Activated CD4-positive, alpha-beta T cell treated with anti-CD3 and anti-CD28 coated beads, Interleukin-2, amount 50 U/mL, for 1 hour (primary cell): ENCODE data around the gene TMEM74B.
"Not testable (repeated sequence)": the region's sequence is repeated elsewhere in the genome, so short reads cannot be mapped to it uniquely, and the experiment has no call there.

ENCODE experiments used
- DNase-seq: peaks from one replicate; pipeline ENCODE4 v3.0.0-alpha.2; 2020

Gene TMEM74B

GRCh38 chr20:1177680-1178079 is 7.1 kb downstream of the TMEM74B start:
- no peak for DNase-seq

GRCh38 chr20:1174787-1175186 is 10.0 kb downstream of the TMEM74B start:
- no peak for DNase-seq

GRCh38 chr20:1173698-1174097 is 11.1 kb downstream of the TMEM74B start:
- no peak for DNase-seq

- no peak for DNase-seq
Observed at GRCh38 chr20:1171461-1172093, 13.2 kb downstream of the TMEM74B start.

GRCh38 chr20:1169224-1169623 is 15.6 kb downstream of the TMEM74B start:
- DNase-seq = no peak

- DNase-seq = no peak
Observed at GRCh38 chr20:1166948-1167720, 17.6 kb downstream of the TMEM74B start.

- DNase-seq = no peak
Observed at GRCh38 chr20:1165941-1166340, 18.8 kb downstream of the TMEM74B start.

- DNase-seq = no peak
Observed at GRCh38 chr20:1165521-1165920, 19.3 kb downstream of the TMEM74B start.

GRCh38 chr20:1164871-1165270 is 19.9 kb downstream of the TMEM74B start:
- DNase-seq = no peak

- no peak for DNase-seq
Observed at GRCh38 chr20:1163653-1164052, 21.1 kb downstream of the TMEM74B start.

- no peak for DNase-seq
Observed at GRCh38 chr20:1163105-1163504, 21.7 kb downstream of the TMEM74B start.

- no peak for DNase-seq
Observed at GRCh38 chr20:1160991-1161390, 23.8 kb downstream of the TMEM74B start.

- no peak for DNase-seq
Observed at GRCh38 chr20:1160496-1160895, 24.3 kb downstream of the TMEM74B start.

- DNase-seq = no peak
Observed at GRCh38 chr20:1155342-1155741, 29.4 kb downstream of the TMEM74B start.

GRCh38 chr20:1154691-1155090 is 30.1 kb downstream of the TMEM74B start:
- no peak for DNase-seq

GRCh38 chr20:1154226-1154625 is 30.6 kb downstream of the TMEM74B start:
- no peak for DNase-seq

- no peak for DNase-seq
Observed at GRCh38 chr20:1150968-1151367, 33.8 kb downstream of the TMEM74B start.

- no peak for DNase-seq
Observed at GRCh38 chr20:1150218-1150617, 34.6 kb downstream of the TMEM74B start.

- not testable (repeated sequence) for DNase-seq
Observed at GRCh38 chr20:1149812-1150211, 35.0 kb downstream of the TMEM74B start.

GRCh38 chr20:1146957-1147356 is 37.8 kb downstream of the TMEM74B start:
- no peak for DNase-seq

- no peak for DNase-seq
Observed at GRCh38 chr20:1144401-1145172, 40.2 kb downstream of the TMEM74B start.

- no peak for DNase-seq
Observed at GRCh38 chr20:1137236-1137635, 47.5 kb downstream of the TMEM74B start.

- no peak for DNase-seq
Observed at GRCh38 chr20:1134836-1135235, 49.9 kb downstream of the TMEM74B start.

- DNase-seq = no peak
Observed at GRCh38 chr20:1134355-1134754, 50.4 kb downstream of the TMEM74B start.
